HK-2 (cell line): ENCODE data around the gene PITX2.

Experiments used
- DNase-seq: peaks from one replicate; pipeline ENCODE4 v3.0.0-alpha.2; 2018; ENCODE audit not compliant: unreplicated experiment

Gene PITX2

GRCh38 chr4:110622841-110623717 lies at the start of gene PITX2:
Gene PITX2, minus strand, starts transcription at chr4:110623077. Its CDS starts 617 bp downstream, at chr4:110622460.
- DNase-seq: peak; percentile 100

- DNase-seq: no peak
These were observed 48.8 kb upstream of the PITX2 start for GRCh38 chr4:110671679-110672078.

GRCh38 chr4:110669663-110670062 lies 46.8 kb upstream of the PITX2 start:
- DNase-seq: no peak

- DNase-seq: no peak
These were observed 45.8 kb upstream of the PITX2 start for GRCh38 chr4:110668463-110669235.

- DNase-seq: no peak
These were observed 44.8 kb upstream of the PITX2 start for GRCh38 chr4:110667670-110668069.

- no peak for DNase-seq
These were observed 43.2 kb upstream of the PITX2 start for GRCh38 chr4:110666030-110666429.

GRCh38 chr4:110663738-110664444 lies 41.0 kb upstream of the PITX2 start:
- DNase-seq: no peak

GRCh38 chr4:110663206-110663605 lies 40.3 kb upstream of the PITX2 start:
- no peak for DNase-seq

- no peak for DNase-seq
These were observed 37.9 kb upstream of the PITX2 start for GRCh38 chr4:110660755-110661154.

- no peak for DNase-seq
These were observed 31.4 kb upstream of the PITX2 start for GRCh38 chr4:110654254-110654635.

- no peak for DNase-seq
These were observed 30.7 kb upstream of the PITX2 start for GRCh38 chr4:110653321-110654253.

GRCh38 chr4:110644008-110644407 lies 21.1 kb upstream of the PITX2 start:
- no peak for DNase-seq

GRCh38 chr4:110643096-110643495 lies 20.2 kb upstream of the PITX2 start:
- no peak for DNase-seq

GRCh38 chr4:110641218-110641617 lies 18.3 kb upstream of the PITX2 start:
- no peak for DNase-seq

- DNase-seq: no peak
These were observed 17.7 kb upstream of the PITX2 start for GRCh38 chr4:110640576-110640975.

- DNase-seq: no peak
These were observed 16.6 kb upstream of the PITX2 start for GRCh38 chr4:110639207-110640090.

GRCh38 chr4:110638089-110638746 lies 15.3 kb upstream of the PITX2 start:
- DNase-seq: no peak

- no peak for DNase-seq
These were observed 14.7 kb upstream of the PITX2 start for GRCh38 chr4:110637408-110638088.
